DOHH2 (cell line): ENCODE results near the gene RBM33.

Experiments
- H3F3A ChIP-seq: fragments of 200-600 bp; sonication (generic), shearing (Covaris generic); 2 replicates; pipeline ENCODE4 v1.6.0; 2016; ENCODE audit warnings: antibody characterized with exemption, mild to moderate bottlenecking; ENCODE audit not compliant: control insufficient read depth, insufficient read depth
- H3K27ac ChIP-seq: fragments of 200-600 bp; sonication (generic); 2 replicates; pipeline ENCODE4 v1.5.1; 2014; ENCODE audit warnings: low read depth, mild to moderate bottlenecking, low read length, moderate library complexity
- H3K27me3 ChIP-seq: fragments of 200-600 bp; sonication (generic); 2 replicates; pipeline ENCODE4 v1.6.1; 2014; ENCODE audit warnings: mild to moderate bottlenecking, low read length, mixed read lengths; ENCODE audit not compliant: control insufficient read depth
- H3K36me3 ChIP-seq: fragments of 200-600 bp; sonication (generic); 2 replicates; pipeline ENCODE4 v1.6.1; 2014; ENCODE audit warnings: mild to moderate bottlenecking, low read length, moderate library complexity, mixed read lengths; ENCODE audit not compliant: control insufficient read depth
- H3K4me1 ChIP-seq: fragments of 200-600 bp; sonication (generic); 2 replicates; pipeline ENCODE4 v1.6.1; 2014; ENCODE audit warnings: mild to moderate bottlenecking, low read length, mixed read lengths; ENCODE audit not compliant: control insufficient read depth
- H3K4me2 ChIP-seq: fragments of 200-600 bp; sonication (generic); 2 replicates; pipeline ENCODE4 v1.6.0; 2014; ENCODE audit warnings: mild to moderate bottlenecking, low read length, moderate library complexity
- H3K4me3 ChIP-seq: fragments of 200-600 bp; sonication (generic); 2 replicates; pipeline ENCODE4 v1.5.1; 2014; ENCODE audit warnings: mild to moderate bottlenecking, low read length, mixed read lengths
- H3K79me2 ChIP-seq: fragments of 200-600 bp; sonication (generic); 2 replicates; pipeline ENCODE4 v1.6.1; 2014; ENCODE audit warnings: mild to moderate bottlenecking, low read length, mixed read lengths; ENCODE audit not compliant: control insufficient read depth
- H3K9me2 ChIP-seq: fragments of 200-600 bp; sonication (generic); replicated peaks from 2 replicates; pipeline ENCODE4 v1.6.1; 2014; ENCODE audit warnings: mild to moderate bottlenecking, low read length, mixed read lengths; ENCODE audit not compliant: control insufficient read depth
- H3K9me3 ChIP-seq: fragments of 200-600 bp; sonication (generic); 2 replicates; pipeline ENCODE4 v1.6.1; 2014; ENCODE audit warnings: antibody characterized with exemption, low read length, mixed read lengths; ENCODE audit not compliant: control insufficient read depth, insufficient read depth
- H4K20me1 ChIP-seq: fragments of 200-600 bp; sonication (generic); 2 replicates; pipeline ENCODE4 v1.6.0; 2014; ENCODE audit warnings: low read depth, mild to moderate bottlenecking, antibody characterized with exemption, low read length, moderate library complexity; ENCODE audit not compliant: control insufficient read depth, insufficient read depth
- CTCF ChIP-seq: fragments of 200-600 bp; sonication (generic); IDR thresholded peaks from one replicate; pipeline ENCODE4 v1.5.1; 2014; ENCODE audit warnings: antibody characterized with exemption, mild to moderate bottlenecking, low read depth, low read length; ENCODE audit not compliant: poor library complexity, severe bottlenecking
- EZH2phosphoT487 ChIP-seq: fragments of 200-600 bp; sonication (generic); IDR thresholded peaks from 2 replicates; pipeline ENCODE4 v1.6.1; 2017; ENCODE audit warnings: borderline replicate concordance, mild to moderate bottlenecking, antibody characterized with exemption, low read length, moderate library complexity, mixed read lengths

RBM33 gene

GRCh38 chr7:155734445-155734809, 90.0 kb downstream of the RBM33 start:
- H3K9me3 ChIP-seq = no peaks in the 10 kb centered on the region
- H3K4me2 ChIP-seq = peak overlapping the region; percentile 65
- peaks cover 90% of the 10 kb centered on the region for H3K36me3 ChIP-seq
- no peak for TF ChIP-seq CTCF
- no peak overlapping the region for H3K4me3 ChIP-seq
- H3K79me2 ChIP-seq = peaks cover 88% of the 10 kb centered on the region
- H4K20me1 ChIP-seq = no peaks in the 10 kb centered on the region
- H3K27me3 ChIP-seq = no peaks in the 10 kb centered on the region
- peak overlapping the region; percentile 60; the same call in 1 of the 2 replicates for H3K27ac ChIP-seq
- peaks cover 98% of the 10 kb centered on the region for H3K4me1 ChIP-seq
- peaks cover 46% of the 10 kb centered on the region for H3F3A ChIP-seq
- H3K9me2 ChIP-seq = no peaks in the 10 kb centered on the region

- peak overlapping the region; percentile 17 for H3K27ac ChIP-seq
- no peaks in the 10 kb centered on the region for H3K9me3 ChIP-seq
- peak overlapping the region; percentile 36 for H3K4me2 ChIP-seq
- H3K9me2 ChIP-seq = no peaks in the 10 kb centered on the region
- no peak for TF ChIP-seq CTCF
- TF ChIP-seq EZH2phosphoT487 = no peak
- H3K4me1 ChIP-seq = peaks cover 95% of the 10 kb centered on the region
- H3K4me3 ChIP-seq = no peak overlapping the region
- H3K79me2 ChIP-seq = peaks cover 87% of the 10 kb centered on the region
- peaks cover 90% of the 10 kb centered on the region for H3K36me3 ChIP-seq
- H3F3A ChIP-seq = peaks cover 43% of the 10 kb centered on the region
- no peaks in the 10 kb centered on the region for H3K27me3 ChIP-seq
- no peaks in the 10 kb centered on the region for H4K20me1 ChIP-seq
Measured at GRCh38 chr7:155735442-155736115, 91.1 kb downstream of the RBM33 start.

GRCh38 chr7:155737590-155737989, 93.1 kb downstream of the RBM33 start:
- Histone ChIP-seq H3K4me3 (no peak overlapping the region), H3K9me2 (no peaks in the 10 kb centered on the region), H3F3A (peaks cover 52% of the 10 kb centered on the region), H3K27ac (peak overlapping the region; percentile 19), H3K9me3 (no peaks in the 10 kb centered on the region), H3K27me3 (no peaks in the 10 kb centered on the region), H3K36me3 (peaks cover 94% of the 10 kb centered on the region), H4K20me1 (no peaks in the 10 kb centered on the region), H3K79me2 (peaks cover 85% of the 10 kb centered on the region), H3K4me2 (no peak overlapping the region), H3K4me1 (peaks cover 95% of the 10 kb centered on the region)
- TF ChIP-seq CTCF = no peak
